RWPE1 (cell line): Measurements from ENCODE around the gene REV3L.

Experiments
- CTCF ChIA-PET: fragments of 350-600 bp; sonication (Branson Sonifier 250); formaldehyde crosslinking; extraction: SDS; loops from one replicate; lab custom pipeline; 2021; lab: Yijun Ruan, JAX
- POLR2A ChIA-PET: fragments of 400-600 bp; formaldehyde crosslinking; extraction: SDS; loops from one replicate; lab custom pipeline; 2020; ENCODE audit warnings: antibody characterized with exemption; ENCODE audit not compliant: low non-redundant PET; lab: Yijun Ruan, JAX
- DNase-seq: peaks from one replicate; pipeline ENCODE4 v3.0.0; 2012; ENCODE audit warnings: low spot score
- H3K27ac ChIP-seq: fragments of 450-650 bp; 2 replicates; pipeline ENCODE4 v1.5.1; 2017
- CTCF ChIP-seq: fragments of 450-650 bp; conservative IDR thresholded peaks from 2 replicates; pipeline ENCODE4 v1.5.1; 2017; ENCODE audit warnings: low read depth, mild to moderate bottlenecking

REV3L gene

GRCh38 chr6:111441678-111442243 lies 41.3 kb downstream of the REV3L start:
- no peak for DNase-seq
- ChIA-PET CTCF (no interaction called here), POLR2A (no interaction called here)
- H3K27ac ChIP-seq: no peak overlapping the region
- TF ChIP-seq CTCF: no peak

- no peak for DNase-seq
- TF ChIP-seq CTCF: no peak
- ChIA-PET POLR2A (no interaction called here), CTCF (interaction anchor here (0.7 kb wide), 1 partner anchor 223 kb away, joined by 4 read pairs; no protein-coding TSS in a partner anchor)
- no peak overlapping the region for H3K27ac ChIP-seq
Measured at GRCh38 chr6:111439171-111439570, 43.8 kb downstream of the REV3L start.

GRCh38 chr6:111437573-111437972 lies 45.4 kb downstream of the REV3L start:
- no peak for DNase-seq
- CTCF ChIA-PET: no interaction called here
- POLR2A ChIA-PET: no interaction called here
- no peak for TF ChIP-seq CTCF
- H3K27ac ChIP-seq: no peak overlapping the region

GRCh38 chr6:111432511-111432910 lies 50.5 kb downstream of the REV3L start:
- POLR2A ChIA-PET: no interaction called here
- no peak overlapping the region for H3K27ac ChIP-seq
- CTCF ChIA-PET: no interaction called here
- no peak for TF ChIP-seq CTCF
- no peak for DNase-seq

- H3K27ac ChIP-seq: no peak overlapping the region
- DNase-seq: no peak
- POLR2A ChIA-PET: no interaction called here
- CTCF ChIA-PET: no interaction called here
- TF ChIP-seq CTCF: no peak
Measured at GRCh38 chr6:111430605-111431376, 52.2 kb downstream of the REV3L start.

GRCh38 chr6:111429571-111429970 lies 53.4 kb downstream of the REV3L start:
- H3K27ac ChIP-seq: no peak overlapping the region
- no peak for DNase-seq
- POLR2A ChIA-PET: no interaction called here
- CTCF ChIA-PET: interaction anchor here (0.5 kb wide), 1 partner anchor 142 kb away, joined by 3 read pairs; no protein-coding TSS in a partner anchor
- no peak for TF ChIP-seq CTCF
